ENCODE measurements around the gene RNF167. TPM values are rescaled to one million over a fixed set of nuclear protein-coding genes. Genes with fewer than 3 reads are reported as not detected.

The RNF167 gene
- total RNA-seq, 2 donors from 2014 or later = 62.7 to 77.3 TPM

- intact Hi-C loops (cut with DNase I) = no loop called here
- DNase-seq (ENCODE audit: low spot score) = peak; percentile 98
These were observed 27.7 kb downstream of the RNF167 start, which contains the start of gene SPAG7 for GRCh38 chr17:4967539-4968485. Gene SPAG7 (minus strand): TSS chr17:4967817. CDS start chr17:4967804, 13 bp downstream.

DNA sequence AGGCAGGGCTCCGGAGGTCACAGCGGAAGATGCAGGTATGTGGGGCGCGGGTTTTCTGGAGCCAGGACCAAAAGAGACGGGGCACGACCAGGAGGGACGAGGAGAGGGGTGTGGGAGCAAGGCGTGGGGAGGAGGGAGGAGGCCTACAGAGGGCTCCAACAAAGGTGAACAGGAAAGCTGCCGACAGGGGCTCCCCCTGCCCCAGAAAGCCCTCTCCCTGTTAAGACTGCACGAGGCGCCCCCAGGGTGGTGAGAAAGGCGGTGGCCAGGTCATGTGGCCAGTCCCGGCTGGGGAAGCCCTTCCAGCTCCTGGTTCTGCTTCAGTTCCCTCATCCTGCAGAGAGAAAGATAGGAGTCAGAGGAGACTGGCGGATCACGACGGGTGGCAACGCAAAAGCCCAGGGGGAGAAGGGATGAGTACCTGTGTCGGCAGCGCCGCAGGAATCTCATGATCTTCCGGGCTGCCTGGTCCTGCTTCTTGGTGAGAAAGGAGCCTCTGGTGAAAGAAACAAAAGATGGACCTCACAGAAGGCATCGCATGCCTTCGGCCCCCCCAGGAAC, 28.5 kb downstream of the RNF167 start:
- intact Hi-C loops (cut with DNase I) = no loop called here
- no peak for DNase-seq (ENCODE audit: low spot score)

DNA sequence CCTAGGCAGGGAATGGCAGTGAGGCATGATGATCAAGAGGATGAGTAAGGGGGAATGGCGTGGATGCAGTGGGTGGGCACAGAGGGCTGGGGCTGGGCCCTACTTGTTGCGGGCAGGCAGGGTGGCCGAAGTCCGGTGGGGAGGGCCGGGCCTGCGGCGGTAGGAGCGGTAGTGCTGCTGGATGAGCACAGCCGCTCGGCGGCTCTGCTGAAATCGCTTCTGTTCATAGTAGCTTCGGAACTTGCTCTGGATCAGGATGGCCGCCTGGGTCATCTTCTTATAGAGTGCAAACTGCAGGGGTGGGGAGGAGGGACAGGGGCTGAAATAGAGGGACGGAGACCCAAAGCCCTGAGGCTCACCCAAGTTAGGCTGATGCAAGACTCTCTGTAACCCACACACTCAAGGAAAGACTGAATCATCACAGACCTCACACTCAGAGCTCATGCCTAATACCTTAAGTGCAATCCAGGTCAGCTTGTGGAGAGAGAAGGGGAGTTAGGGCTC, 29.0 kb downstream of the RNF167 start:
- intact Hi-C loops (cut with DNase I) = no loop called here
- no peak for DNase-seq (ENCODE audit: low spot score)

DNA sequence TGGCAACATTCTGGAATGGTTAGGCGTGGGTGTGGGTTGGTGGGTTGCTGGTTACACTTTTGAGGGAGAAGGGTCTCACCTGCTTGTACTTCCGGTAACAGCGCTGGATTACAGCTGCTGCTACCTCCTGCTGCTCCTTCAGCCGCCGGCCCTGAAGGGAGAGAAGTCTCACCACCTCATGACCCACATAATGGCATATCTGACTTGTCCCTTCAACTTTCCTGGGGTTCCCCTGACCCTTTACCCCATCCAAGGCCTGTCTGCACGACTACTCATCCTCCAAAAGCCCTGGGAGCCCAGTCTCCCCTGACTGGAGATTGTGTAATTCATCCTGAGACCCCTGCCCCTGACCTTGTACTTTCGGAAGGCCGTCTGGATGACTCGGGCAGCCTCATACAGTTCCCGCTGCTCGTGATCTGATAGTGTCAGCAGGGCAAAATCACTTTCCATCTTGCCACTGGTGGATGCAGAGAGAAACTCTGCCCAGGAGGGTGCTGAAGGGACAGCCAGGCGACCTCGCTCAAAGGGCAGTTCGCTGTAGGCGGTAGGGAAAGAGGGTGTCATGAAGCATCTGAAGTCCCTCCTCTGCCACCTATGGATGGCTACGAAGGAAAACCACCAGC, 29.6 kb downstream of the RNF167 start:
- DNase-seq (ENCODE audit: low spot score) = no peak

DNA sequence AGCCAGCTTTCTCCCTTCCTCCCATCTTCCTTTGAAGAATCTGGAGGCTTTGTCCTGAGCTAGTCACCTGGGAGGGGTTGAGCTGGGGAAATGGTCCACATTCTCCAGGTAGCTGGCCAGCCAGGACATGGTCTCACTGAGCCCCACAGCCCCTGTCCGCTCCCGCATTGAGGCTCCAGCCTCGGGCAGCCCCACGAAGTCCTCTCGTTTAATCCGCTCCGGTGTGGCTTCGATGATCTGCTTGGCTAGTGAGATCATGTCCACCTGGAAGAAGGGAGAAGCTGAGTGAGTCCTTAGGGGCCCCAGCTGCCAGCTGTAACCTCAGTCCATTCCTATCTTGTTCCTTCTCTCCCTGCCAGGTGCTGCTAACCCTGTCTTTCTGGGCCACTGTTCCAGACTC, 30.2 kb downstream of the RNF167 start:
- intact Hi-C loops (cut with DNase I) = no loop called here

More for the DNA sequence above, 29.6 kb downstream of the RNF167 start:
- intact Hi-C loops (cut with DNase I) = no loop called here

DNA sequence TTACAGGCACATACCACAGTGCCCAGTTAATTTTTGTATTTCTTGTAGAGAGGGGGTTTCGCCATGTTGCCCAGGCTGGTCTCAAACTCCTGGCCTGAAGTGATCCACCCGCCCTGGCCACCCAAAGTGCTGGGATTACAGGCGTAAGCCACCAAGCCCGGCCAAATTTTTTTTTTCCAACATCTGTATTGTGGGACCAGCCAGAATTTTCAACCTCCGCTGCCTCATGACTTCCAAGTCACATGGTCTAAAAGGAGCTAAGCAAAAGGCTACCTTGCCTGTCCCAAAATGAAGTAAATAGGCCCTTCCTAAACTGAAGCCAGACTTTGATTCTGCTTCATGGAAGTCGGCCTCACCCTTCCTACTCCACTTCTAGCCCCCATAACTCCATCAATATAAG, 31.8 kb downstream of the RNF167 start:
- intact Hi-C loops (cut with DNase I) = no loop called here
- DNase-seq (ENCODE audit: low spot score) = no peak

More for the DNA sequence above, 30.2 kb downstream of the RNF167 start:
- no peak for DNase-seq (ENCODE audit: low spot score)

- no peak for DNase-seq (ENCODE audit: low spot score)
- intact Hi-C loops (cut with DNase I) = no loop called here
These were observed 32.3 kb downstream of the RNF167 start for GRCh38 chr17:4972322-4972721.

DNA sequence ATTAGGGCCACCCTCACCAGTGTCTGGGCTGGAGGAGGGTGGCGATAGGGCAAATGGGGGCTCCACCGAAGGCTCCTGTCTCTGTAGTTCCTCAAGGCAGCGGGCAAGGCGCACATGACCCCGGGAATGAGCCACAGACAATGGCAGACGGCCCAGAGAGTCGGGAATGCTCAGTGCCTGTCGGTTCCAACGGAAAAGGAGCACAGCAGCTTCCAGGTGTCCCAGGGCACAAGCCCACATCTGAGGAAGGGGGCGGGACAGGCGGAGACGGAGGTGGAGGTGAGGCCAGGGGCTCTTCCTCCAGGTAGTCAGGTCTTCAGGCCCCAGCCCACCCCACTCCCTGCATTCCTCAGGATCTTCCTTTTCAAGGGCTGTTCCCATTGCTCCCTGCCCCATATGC, 32.7 kb downstream of the RNF167 start:
- DNase-seq (ENCODE audit: low spot score) = no peak
- intact Hi-C loops (cut with DNase I) = no loop called here

DNA sequence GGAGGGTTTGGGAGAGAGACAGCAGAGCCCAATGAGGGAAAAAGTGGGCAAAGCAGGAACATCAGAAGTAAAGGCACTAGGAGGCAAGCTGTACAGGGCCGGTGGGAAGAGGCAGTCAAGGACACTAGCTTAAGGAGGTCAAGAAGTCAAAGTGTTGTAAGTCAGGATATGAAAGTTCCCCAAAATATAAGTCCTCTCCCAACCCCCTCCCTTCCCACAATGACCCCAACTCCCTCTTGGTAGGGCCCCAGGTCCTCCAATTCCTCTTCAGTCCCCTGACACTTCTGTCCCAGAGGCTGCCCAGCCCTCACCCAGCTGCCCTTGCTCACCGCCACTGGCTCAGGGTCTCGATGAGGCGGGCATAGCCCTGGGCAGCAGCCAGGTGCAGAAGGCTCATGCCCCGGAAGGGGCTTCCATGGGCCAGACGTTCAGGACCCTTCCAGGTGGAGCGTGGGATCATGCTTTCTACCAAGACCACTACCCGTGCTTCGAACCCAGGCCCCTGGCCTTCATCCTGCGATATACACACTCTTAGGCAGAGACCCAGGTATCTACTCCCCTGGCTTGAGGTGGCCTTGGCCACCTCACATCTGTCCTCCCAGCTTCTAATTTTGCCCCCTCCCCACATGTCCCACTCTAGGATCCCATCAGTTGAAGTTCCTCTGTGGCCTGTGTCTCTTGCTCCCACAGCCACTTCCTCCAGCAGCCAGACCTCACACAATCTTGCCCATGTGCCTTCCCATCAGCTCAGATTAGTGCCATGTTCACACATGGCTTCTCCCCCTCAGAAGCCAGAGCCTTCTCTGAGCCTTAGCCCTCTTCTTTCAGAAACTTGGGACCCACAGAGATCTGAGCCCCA, 33.4 kb downstream of the RNF167 start:
- no peak for DNase-seq (ENCODE audit: low spot score)
- intact Hi-C loops (cut with DNase I) = no loop called here

DNA sequence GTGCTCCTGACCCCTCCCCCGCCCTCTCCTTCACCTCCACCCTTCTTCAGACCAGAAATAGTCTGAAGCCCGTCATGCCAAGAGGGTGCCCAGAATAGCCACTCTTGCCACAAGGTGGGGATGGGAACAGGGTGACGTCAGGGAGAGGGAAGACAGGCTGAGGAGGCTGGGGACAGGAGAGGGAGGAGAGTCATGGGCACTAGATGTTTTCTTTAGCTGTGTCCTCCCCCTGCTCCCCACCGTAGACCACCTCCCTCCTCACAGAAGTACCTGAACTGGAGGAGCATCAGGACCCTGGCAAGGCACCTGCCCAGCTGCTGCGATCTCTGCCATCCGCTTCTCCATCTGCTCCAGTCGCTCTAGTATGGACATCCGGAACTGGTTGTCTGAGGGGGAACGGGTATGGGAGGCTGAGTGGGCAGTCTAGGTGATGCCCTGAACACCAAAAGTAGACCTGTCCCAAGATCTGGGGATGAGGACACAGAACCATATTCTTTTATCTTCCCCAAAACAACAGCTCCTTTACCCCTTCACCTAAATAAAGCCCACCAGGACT, 34.1 kb downstream of the RNF167 start:
- intact Hi-C loops (cut with DNase I) = no loop called here
- no peak for DNase-seq (ENCODE audit: low spot score)

GRCh38 chr17:4978726-4979125, 38.7 kb downstream of the RNF167 start:
- DNase-seq (ENCODE audit: low spot score) = no peak
- intact Hi-C loops (cut with DNase I) = no loop called here

GRCh38 chr17:4980644-4981216, 40.7 kb downstream of the RNF167 start:
- no peak for DNase-seq (ENCODE audit: low spot score)
- intact Hi-C loops (cut with DNase I) = no loop called here

GRCh38 chr17:4982305-4982704, 42.2 kb downstream of the RNF167 start:
- no peak for DNase-seq (ENCODE audit: low spot score)
- intact Hi-C loops (cut with DNase I) = no loop called here

DNA sequence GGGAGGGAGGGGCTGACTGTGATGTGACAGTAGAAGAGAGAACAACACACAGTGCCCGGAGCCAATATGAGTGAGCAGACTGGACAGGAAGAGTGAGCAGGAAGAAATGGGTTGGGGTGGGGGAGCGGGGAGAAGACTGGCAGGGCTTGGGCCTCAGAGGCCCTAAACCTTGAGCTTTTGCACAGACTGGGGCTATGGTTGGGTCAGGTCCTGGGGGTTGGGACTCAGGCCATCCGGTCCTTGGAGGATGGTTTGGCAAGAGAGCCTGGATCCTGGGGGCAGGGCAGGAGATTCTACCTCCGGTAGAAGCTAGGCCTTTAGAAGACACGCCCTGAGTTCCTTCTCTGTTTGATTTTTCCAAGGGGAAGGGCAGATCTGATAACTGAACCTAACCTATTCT, 46.3 kb downstream of the RNF167 start:
- intact Hi-C loops (cut with DNase I) = no loop called here

GRCh38 chr17:4986951-4987766, 47.1 kb downstream of the RNF167 start, which contains the start of gene CAMTA2:
Gene CAMTA2 (minus strand): TSS chr17:4987675. CDS start chr17:4986222, 1,453 bp downstream.
- peak; percentile 97 for DNase-seq (ENCODE audit: low spot score)
- intact Hi-C loops (cut with DNase I) = no loop called here

More for the DNA sequence above, 46.3 kb downstream of the RNF167 start:
- DNase-seq (ENCODE audit: low spot score) = no peak

DNA sequence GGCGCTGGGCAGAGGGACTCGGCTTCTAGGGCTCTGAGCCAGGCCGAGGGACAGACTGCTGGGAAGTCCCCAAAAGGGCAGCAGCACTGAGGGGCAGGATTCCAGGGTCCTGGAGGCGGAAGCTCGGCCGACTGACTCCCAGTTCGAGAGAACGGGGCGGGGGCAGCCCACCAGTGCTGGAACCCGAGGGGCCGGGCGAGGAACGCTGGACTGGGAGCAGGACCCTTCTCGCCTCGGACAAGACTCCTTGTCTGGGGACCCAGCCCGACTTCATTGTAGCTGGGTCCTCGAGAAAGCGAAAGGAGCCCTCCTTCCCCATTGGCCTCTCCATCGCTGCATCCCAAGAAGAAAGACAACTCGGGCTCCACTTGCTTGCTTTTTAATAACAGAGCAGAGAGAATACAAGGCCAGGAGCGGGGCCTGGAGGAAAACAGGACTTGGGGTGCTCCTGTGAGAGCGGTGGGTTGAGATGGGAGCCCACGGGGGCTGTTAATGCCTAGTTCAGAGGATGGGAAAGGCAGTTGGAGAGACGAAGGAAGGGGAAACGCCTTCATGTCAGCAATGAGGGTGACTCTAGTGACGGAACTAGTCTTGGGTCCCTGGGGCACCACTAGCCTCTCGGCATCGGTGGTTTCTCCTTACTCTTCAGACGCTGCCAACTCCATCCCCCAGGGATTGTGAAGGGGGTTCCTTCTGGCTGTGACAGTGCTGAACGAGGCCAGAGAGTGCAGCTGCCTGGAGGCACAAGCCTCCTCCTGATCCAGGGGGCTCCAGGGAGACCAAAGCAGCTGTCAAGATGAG, 47.9 kb downstream of the RNF167 start:
- intact Hi-C loops (cut with DNase I) = no loop called here
- no peak for DNase-seq (ENCODE audit: low spot score)

- intact Hi-C loops (cut with DNase I) = no loop called here
- no peak for DNase-seq (ENCODE audit: low spot score)
These were observed 54.1 kb downstream of the RNF167 start for GRCh38 chr17:4994081-4994595.
